ENCODE data around the gene OTOP3. TPM values are rescaled to one million over a fixed set of nuclear protein-coding genes. Genes with fewer than 3 reads are reported as not detected.
A peak's percentile ranks its signal among the peaks of the same experiment; 100 is the strongest.

OTOP3 gene
- polyA plus RNA-seq, 1 experiment, result not detected

DNA sequence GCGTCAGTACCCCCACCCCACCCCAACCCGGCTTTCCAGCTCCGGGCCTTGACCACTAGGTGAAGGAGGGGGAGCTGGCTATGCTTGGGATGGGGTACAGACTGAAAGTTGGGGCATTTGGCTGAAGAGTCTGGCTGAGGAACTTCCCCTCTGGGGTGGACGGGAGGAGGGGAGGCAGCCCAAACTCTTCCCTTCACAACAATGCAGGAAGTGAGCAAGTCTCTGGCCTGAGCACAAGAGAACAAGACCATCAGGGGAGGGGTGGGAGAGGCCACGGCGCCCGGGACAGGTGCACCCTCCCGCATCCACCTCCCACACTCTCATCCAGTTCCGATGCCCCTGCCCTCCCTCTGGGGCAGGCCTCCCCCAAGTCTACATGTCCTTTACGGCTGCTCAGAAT is 18.3 kb upstream of the OTOP3 start:
- H3K9me3 ChIP-seq (ENCODE audit: control insufficient read depth, insufficient read depth, low read length), result no peaks in the 10 kb centered on the region; the same call in 1 of the 2 replicates
- DNase-seq (ENCODE audit: low read depth, low spot score), result no peak
- TF ChIP-seq CTCF (IDR thresholded peaks at IDR 0.05; ENCODE audit: low read depth, low read length), result no peak
- peaks cover 44% of the 10 kb centered on the region for H3K27me3 ChIP-seq (ENCODE audit: control insufficient read depth, insufficient read depth, low read length)
- H3K27ac ChIP-seq (ENCODE audit: low read depth, low read length), result no peak overlapping the region
- no peak overlapping the region for H3K4me3 ChIP-seq (ENCODE audit: low read depth, low read length)
- POLR2A ChIA-PET, result no interaction called here
- CTCF ChIA-PET, result no interaction called here

- Histone ChIP-seq H3K27me3 (ENCODE audit: control insufficient read depth, insufficient read depth, low read length) (peaks cover 56% of the 10 kb centered on the region), H3K9me3 (ENCODE audit: control insufficient read depth, insufficient read depth, low read length) (no peaks in the 10 kb centered on the region; the same call in 1 of the 2 replicates), H3K4me3 (ENCODE audit: low read depth, low read length) (no peak overlapping the region), H3K27ac (ENCODE audit: low read depth, low read length) (no peak overlapping the region)
- ChIA-PET POLR2A (no interaction called here), CTCF (interaction anchor here (0.6 to 1.8 kb wide), 4 partner anchors 39 to 275 kb away, joined by 3 to 10 read pairs (median 6); no protein-coding TSS in a partner anchor)
- TF ChIP-seq CTCF (IDR thresholded peaks at IDR 0.05; ENCODE audit: low read depth, low read length), result no peak
- DNase-seq (ENCODE audit: low read depth, low spot score), result no peak
These were observed 16.8 kb upstream of the OTOP3 start for GRCh38 chr17:74918906-74919305.

DNA sequence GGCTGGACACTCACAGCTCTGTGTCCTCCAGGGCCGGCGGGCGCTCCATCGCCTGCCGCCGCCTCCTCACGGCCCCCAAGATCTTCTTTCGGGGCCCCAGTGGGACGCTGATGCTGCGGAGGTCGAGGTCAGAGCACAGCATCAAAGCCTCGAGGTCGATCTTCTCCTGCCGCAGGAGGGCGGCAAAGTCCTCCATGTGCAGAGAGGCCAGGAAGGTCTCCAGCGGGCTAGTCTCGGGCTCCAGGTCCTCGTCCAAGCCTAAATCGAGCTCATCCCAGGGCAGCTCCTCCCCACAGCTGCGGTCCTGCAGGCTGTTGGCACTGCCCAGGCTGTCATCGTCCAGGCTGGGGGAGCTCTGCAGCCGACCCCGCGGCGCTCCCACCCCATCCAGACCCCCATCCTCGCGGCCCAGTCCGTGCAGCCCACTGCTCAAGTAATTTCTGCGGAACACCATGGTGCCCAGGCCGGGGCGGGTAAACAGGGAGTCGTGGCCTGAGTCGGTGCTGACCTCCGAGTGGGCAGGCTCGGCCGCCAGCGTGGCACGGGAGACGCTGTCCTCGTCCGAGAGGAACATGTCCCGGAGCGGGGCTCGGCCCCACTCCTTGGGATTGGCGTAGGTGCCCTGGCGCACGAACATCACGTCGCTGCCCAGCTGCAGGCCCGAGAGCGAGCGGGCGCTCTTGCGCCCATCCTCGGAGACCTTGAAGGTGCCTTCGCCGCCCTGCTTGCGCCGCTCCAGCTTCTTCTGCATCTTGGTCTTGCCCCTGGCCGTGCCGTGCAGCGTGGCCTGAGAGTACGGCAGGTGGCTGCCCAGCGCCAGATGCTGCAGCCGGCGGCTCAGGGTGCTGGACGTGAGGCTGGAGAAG is 16.0 kb upstream of the OTOP3 start:
- no peak for DNase-seq (ENCODE audit: low read depth, low spot score)
- Histone ChIP-seq H3K4me3 (ENCODE audit: low read depth, low read length) (no peak overlapping the region), H3K9me3 (ENCODE audit: control insufficient read depth, insufficient read depth, low read length) (no peaks in the 10 kb centered on the region; the same call in 1 of the 2 replicates), H3K27ac (ENCODE audit: low read depth, low read length) (no peak overlapping the region), H3K27me3 (ENCODE audit: control insufficient read depth, insufficient read depth, low read length) (peaks cover 64% of the 10 kb centered on the region)
- ChIA-PET CTCF (interaction anchor here (0.6 to 1.8 kb wide), 5 partner anchors 36 to 128 kb away, joined by 3 to 7 read pairs (median 5); no protein-coding TSS in a partner anchor), POLR2A (no interaction called here)
- peak; percentile 41 for TF ChIP-seq CTCF (IDR thresholded peaks at IDR 0.05; ENCODE audit: low read depth, low read length)

DNA sequence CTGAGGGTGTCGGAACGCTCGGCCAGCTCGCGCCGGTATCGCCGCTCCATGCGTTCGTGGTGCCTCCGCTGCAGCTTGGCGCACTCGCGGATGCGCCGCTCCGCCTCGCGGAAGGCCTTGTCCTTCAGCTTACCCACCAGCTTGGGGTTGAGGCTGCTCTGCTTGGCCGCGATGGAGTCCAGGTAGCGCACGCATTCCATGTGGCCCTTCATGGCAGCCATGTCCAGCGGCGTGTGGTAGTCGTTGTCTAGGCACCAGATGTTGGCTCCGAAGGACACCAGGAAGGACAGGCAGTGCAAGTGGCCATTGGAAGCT is 15.4 kb upstream of the OTOP3 start:
- H3K27me3 ChIP-seq (ENCODE audit: control insufficient read depth, insufficient read depth, low read length), result peaks cover 66% of the 10 kb centered on the region
- TF ChIP-seq CTCF (IDR thresholded peaks at IDR 0.05; ENCODE audit: low read depth, low read length), result no peak
- no peaks in the 10 kb centered on the region; the same call in 1 of the 2 replicates for H3K9me3 ChIP-seq (ENCODE audit: control insufficient read depth, insufficient read depth, low read length)
- ChIA-PET POLR2A (no interaction called here), CTCF (interaction anchor here (1.6 kb wide), 1 partner anchor 129 kb away, joined by 5 read pairs; no protein-coding TSS in a partner anchor)
- no peak for DNase-seq (ENCODE audit: low read depth, low spot score)
- H3K27ac ChIP-seq (ENCODE audit: low read depth, low read length), result no peak overlapping the region
- H3K4me3 ChIP-seq (ENCODE audit: low read depth, low read length), result no peak overlapping the region

DNA sequence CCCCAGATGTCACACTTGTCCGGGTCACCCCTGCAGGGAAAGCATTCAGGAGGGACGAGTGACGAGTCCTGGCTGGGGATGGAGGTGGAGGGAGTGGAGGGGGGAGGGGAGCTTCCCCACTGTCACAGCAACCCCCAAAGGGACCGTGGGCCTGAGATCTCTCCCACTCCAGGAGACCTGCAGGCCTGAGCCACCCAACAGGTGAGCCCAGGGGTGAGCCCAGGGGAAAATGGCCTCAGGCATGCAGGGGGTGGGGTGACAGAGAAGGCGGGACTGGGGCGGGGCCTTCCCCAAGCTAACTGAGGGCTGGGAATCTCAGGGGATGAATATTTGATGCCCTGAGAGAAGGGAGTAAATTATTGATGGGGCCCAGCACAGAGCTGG is 15.1 kb upstream of the OTOP3 start:
- no peaks in the 10 kb centered on the region; the same call in 1 of the 2 replicates for H3K9me3 ChIP-seq (ENCODE audit: control insufficient read depth, insufficient read depth, low read length)
- DNase-seq (ENCODE audit: low read depth, low spot score), result no peak
- CTCF ChIA-PET, result interaction anchor here (1.6 kb wide), 1 partner anchor 129 kb away, joined by 5 read pairs; no protein-coding TSS in a partner anchor
- no peak overlapping the region for H3K4me3 ChIP-seq (ENCODE audit: low read depth, low read length)
- peaks cover 68% of the 10 kb centered on the region for H3K27me3 ChIP-seq (ENCODE audit: control insufficient read depth, insufficient read depth, low read length)
- no peak for TF ChIP-seq CTCF (IDR thresholded peaks at IDR 0.05; ENCODE audit: low read depth, low read length)
- no peak overlapping the region for H3K27ac ChIP-seq (ENCODE audit: low read depth, low read length)
- POLR2A ChIA-PET, result no interaction called here
